H1 (cell line): Measurements from ENCODE around the gene MMEL1. TPM values are rescaled to one million over a fixed set of nuclear protein-coding genes. Genes with fewer than 3 reads are reported as not detected.

Experiments used
- BACH1 ChIP-seq: IDR thresholded peaks from 2 replicates; pipeline ENCODE4 v1.6.1; 2012; ENCODE audit warnings: low read length, improper control_type of control experiment
- MAFK ChIP-seq: IDR thresholded peaks from 2 replicates; pipeline ENCODE4 v1.6.1; 2012; ENCODE audit warnings: low read depth, mild to moderate bottlenecking, improper control_type of control experiment, low read length
- PHF8 ChIP-seq: fragments of 200-600 bp; sonication (generic); conservative IDR thresholded peaks from 2 replicates; pipeline ENCODE4 v1.7.1; 2012; ENCODE audit warnings: low read depth, mild to moderate bottlenecking, inconsistent platforms, low read length, moderate library complexity
- SAP30 ChIP-seq: fragments of 300-600 bp; sonication (generic); IDR thresholded peaks from 2 replicates; pipeline ENCODE4 v1.7.1; 2012; ENCODE audit warnings: low read length, moderate library complexity, mild to moderate bottlenecking, inconsistent platforms; ENCODE audit not compliant: insufficient read depth, insufficient replicate concordance
- TEAD4 ChIP-seq: IDR thresholded peaks from 2 replicates; pipeline ENCODE4 v1.6.1; 2012; ENCODE audit warnings: low read depth, low read length, inconsistent platforms, mixed read lengths
- polyA plus RNA-seq, 7 experiments: library from polyadenylated mRNA; depleted of rRNA in 3 of 7; stranded (reverse) in 5 of 7; unstranded in 2 of 7; fragments of >200 nt in 5 of 7; fragments of 200-250 nt in 2 of 7; gene quantifications; 1 replicate in 5 of 7; 2 replicates in 1 of 7; 4 replicates in 1 of 7; pipeline versions ENCODE4 v1.2.1 to v1.2.3, GENCODE V29; 2011 to 2013; ENCODE audit warnings: missing spikeins in 2 of 7, mixed read lengths in 2 of 7
- total RNA-seq: library from RNA; stranded (reverse); fragmentation: NEBNext Ultra II Directional; extraction: Animal tissue kit (Norgen Biotek cat#: 25700); gene quantifications from 2 replicates; pipeline ENCODE4 v1.2.1, GENCODE V29; 2021
- TF ChIP-seq, protein P1 (sequence below): IDR thresholded peaks from 2 replicates; pipeline ENCODE4 v1.6.1; 2012; ENCODE audit warnings: low read length, inconsistent platforms

Gene MMEL1
- total and polyA plus RNA-seq, 2 of the 8 experiments (the other 6 are each of a cell fraction or from before 2014, with no cell fraction given), result 0.91 to 1.7 TPM

GRCh38 chr1:2612591-2613365 lies 20.0 kb downstream of the MMEL1 start (continued):
- no peak for TF ChIP-seq SAP30
- TF ChIP-seq, protein P1, sequence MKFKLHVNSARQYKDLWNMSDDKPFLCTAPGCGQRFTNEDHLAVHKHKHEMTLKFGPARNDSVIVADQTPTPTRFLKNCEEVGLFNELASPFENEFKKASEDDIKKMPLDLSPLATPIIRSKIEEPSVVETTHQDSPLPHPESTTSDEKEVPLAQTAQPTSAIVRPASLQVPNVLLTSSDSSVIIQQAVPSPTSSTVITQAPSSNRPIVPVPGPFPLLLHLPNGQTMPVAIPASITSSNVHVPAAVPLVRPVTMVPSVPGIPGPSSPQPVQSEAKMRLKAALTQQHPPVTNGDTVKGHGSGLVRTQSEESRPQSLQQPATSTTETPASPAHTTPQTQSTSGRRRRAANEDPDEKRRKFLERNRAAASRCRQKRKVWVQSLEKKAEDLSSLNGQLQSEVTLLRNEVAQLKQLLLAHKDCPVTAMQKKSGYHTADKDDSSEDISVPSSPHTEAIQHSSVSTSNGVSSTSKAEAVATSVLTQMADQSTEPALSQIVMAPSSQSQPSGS, result no peak
- TF ChIP-seq MAFK, result no peak
- no peak for TF ChIP-seq PHF8
- no peak for TF ChIP-seq TEAD4
- TF ChIP-seq BACH1, result no peak
- TF ChIP-seq, all 59 proteins: peak for 0
